Brain pericyte (primary cell): ENCODE data around the gene GARIN5B.
"Not testable (repeated sequence)": the region's sequence is repeated elsewhere in the genome, so short reads cannot be mapped to it uniquely, and the experiment has no call there.

ENCODE experiments used
- DNase-seq: peaks from one replicate; pipeline ENCODE4 v3.0.0-alpha.2; 2012; ENCODE audit warnings: low read depth, low spot score

Gene GARIN5B

GRCh38 chr19:55350620-55351315 is 12.3 kb downstream of the GARIN5B start:
- no peak for DNase-seq

DNA sequence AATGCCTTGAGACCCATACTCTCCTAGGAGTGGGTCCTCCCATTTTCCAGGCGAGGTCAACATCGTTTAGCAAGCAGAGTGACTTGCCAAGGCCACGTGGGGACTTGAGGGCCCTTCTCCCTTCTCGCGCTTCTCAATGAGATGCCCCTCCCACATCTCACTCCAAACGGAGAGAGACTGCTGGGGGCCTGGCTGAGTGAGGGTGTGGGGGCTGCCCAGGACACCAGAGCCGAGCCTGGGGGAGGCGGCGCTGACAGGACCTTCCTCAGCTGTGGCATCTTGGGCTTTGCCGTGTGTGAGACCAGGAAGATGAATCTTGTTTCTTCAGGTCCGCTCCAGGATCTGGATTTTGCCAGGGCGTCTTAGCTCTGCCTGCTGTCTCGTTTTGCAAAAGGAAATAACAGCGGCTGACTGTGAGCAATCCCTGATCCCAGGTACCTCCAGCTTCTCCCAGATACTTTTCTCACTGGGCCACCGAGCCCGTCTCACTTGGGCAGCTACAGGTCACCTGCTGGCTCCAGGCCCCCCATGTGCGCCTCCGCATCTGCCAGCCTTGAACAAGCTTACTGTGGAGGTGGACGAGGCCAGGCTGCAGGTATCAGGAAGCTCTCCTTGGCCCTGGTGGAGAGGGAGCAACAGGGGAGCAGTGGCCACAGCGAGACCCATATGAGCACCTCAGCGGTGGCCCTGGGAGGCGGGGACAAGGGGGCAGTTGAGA is 14.6 kb downstream of the GARIN5B start:
- DNase-seq, result no peak

- DNase-seq, result no peak
Measured at GRCh38 chr19:55347442-55348009, 15.5 kb downstream of the GARIN5B start.

- DNase-seq, result no peak
Measured at GRCh38 chr19:55346725-55347441, 16.2 kb downstream of the GARIN5B start.

GRCh38 chr19:55345818-55346724 is 17.0 kb downstream of the GARIN5B start:
- DNase-seq, result no peak

- DNase-seq, result no peak
Measured at GRCh38 chr19:55345101-55345817, 17.8 kb downstream of the GARIN5B start.

DNA sequence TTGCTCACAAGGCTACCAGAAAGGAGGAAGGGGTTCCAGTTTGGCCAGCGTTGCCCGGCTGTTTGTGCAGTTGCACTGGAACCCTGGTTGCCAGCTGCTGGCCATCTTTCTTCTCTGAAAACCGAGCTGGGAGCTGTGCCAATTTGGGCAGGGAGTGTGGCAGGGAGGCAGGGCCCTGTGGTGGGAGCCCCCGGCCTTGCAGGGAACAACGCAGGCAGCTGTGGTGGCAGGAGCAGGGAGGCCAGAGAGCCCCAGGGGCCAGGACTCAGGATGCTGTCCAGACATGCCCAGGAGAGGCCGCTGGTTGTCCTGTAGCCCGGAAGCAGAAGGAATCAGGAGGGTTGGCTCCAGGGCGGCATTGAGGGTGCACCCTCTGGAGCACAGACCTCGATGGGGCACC is 18.6 kb downstream of the GARIN5B start:
- no peak for DNase-seq

DNA sequence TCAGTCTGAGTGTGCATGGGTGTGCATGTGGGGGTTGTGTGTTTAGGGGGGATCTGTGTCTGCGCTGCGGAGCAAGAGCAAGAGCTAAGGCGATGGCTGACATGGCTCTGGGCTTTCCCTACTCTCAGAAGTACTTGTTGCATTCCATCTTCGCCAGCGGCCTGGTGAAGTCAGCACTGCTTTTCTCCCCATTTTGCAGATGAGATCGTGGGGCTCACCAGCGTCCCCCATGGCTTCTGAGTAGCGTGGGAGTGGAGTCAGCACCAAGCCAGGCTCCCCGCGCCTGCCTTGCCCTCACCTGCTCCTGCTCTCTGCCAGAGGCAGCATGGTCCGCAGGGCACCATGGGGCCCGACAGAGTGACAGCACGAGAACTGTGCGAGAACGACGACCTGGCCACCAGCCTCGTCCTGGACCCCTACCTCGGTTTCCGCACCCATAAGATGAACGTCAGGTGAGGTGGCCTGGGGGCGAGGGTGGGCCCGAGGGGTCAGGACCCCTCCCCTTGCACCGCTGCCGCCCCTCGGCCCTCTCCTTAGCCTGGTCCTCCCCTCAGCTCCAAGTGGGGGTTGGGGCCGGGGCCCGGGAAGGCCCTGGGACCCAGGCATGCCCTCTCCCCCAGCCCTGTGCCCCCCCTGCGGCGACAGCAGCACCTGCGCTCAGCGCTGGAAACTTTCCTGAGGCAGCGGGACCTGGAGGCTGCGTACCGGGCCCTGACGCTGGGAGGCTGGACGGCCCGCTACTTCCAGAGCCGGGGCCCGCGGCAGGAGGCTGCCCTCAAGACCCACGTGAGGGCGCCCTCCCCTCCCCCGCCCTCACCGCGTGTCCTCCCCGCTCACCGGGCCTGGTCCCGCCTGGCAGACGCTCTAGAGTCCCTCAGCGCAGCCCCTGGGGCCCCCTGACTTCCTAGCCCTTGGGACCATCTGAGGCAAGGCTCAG is 21.2 kb downstream of the GARIN5B start:
- DNase-seq, result no peak

DNA sequence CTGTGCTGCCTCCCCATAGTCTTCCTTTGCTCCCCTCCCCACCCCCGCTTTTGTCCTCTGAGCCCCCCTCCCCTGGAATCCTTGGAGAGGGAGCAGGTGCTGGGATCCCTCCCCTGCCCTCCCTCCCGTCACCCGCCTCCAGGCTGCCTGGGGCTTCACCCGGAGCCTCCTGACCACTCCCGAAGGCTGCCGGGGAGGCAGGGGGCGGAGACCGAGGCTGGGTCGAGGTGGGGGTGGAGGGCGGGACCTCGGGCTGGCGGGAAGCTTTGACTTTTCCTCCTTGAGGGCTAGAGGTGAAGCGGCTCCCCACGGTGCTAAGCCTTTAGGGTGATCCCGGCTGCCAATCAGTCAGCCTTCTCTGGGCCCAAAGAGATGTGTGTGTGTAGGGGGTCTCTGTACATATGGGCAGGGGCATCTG is 21.9 kb downstream of the GARIN5B start:
- no peak for DNase-seq

DNA sequence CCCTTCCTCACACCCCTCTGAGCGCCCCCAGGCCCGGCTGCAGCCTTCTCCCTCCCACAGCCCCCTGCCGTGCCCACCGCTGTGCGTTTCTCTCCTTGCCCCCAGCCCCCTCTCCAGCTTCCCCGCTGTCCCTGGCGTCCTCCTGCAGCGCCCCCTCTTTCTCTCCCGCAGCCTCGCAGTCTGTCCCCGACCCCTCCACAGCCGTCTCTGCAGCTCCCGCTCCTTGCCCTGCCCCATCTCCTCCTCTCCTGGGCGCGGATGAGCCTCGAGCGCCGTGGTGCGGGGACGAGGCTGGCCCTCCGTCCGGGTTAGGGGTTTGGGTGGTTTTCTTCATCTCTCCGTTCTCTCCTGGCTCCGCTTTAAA is 22.3 kb downstream of the GARIN5B start:
- no peak for DNase-seq

- no peak for DNase-seq
Measured at GRCh38 chr19:55339889-55340783, 22.9 kb downstream of the GARIN5B start.

- DNase-seq, result peak; percentile 100
Measured at GRCh38 chr19:55339105-55339888, 23.8 kb downstream of the GARIN5B start, which contains the start of gene KMT5C. Gene KMT5C, plus strand, starts transcription at chr19:55339876. Its CDS starts 2,061 bp downstream, at chr19:55341937.

GRCh38 chr19:55336101-55336500 is 27.0 kb downstream of the GARIN5B start:
- no peak for DNase-seq

DNA sequence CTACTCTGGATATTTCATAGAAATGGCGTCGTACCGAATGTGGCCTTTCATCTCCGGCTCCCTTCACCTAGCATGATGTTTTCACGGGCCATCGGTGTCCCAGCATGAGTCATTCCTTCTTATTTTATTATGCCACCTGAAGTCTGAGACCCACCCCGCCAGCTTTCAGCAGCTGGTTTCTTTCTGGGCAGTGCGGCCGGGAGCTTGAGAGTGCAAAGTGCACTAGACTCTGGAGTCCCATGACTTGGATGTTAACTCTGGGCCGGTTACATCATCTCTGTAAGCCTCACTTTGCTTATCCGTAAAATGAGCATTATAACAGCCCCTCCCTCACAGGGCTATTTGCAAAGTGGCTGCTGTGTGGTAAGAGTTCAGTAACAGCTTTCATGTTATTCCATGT is 29.2 kb downstream of the GARIN5B start:
- no peak for DNase-seq

- not testable (repeated sequence) for DNase-seq
Measured at GRCh38 chr19:55329791-55330190, 33.3 kb downstream of the GARIN5B start.

- not testable (repeated sequence) for DNase-seq
Measured at GRCh38 chr19:55328774-55329318, 34.2 kb downstream of the GARIN5B start.

DNA sequence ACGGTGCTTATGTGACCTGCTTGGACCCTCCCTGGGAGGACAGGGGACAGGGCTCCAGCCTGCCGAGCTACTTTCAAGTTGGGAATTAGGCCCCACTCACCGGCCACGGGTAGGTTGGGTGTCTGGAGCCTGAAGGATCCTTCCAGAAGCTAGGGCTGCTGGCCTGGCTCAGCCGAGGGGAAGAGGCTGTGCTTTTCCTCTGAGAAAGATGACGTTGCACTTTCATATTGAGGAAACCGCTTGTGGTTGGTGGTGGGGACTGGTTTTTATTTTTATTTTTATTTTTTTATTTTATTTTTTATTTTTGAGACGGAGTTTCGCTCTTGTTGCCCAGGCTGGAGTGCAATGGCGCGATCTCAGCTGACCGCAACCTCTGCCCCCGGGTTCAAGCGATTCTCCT is 37.9 kb downstream of the GARIN5B start, which contains the start of gene TMEM150B:
Gene TMEM150B, minus strand, starts transcription at position 170 of the 400 bp plus-strand sequence. CDS start 4,305 bp downstream, outside the sequence.
- no peak for DNase-seq
